GM23338 (cell line): ENCODE measurements around the gene ANKRD40. TPM values are rescaled to one million over a fixed set of nuclear protein-coding genes. Genes with fewer than 3 reads are reported as not detected.

Source experiments
- ATAC-seq: fragments of 200-7000 bp; cut with Tn5 transposase; 3 replicates; pipeline ENCODE4 v1.9.1; 2020
- DNase-seq: peaks from one replicate; pipeline ENCODE4 v3.0.0-alpha.2; 2015; ENCODE audit warnings: low spot score
- H2AFZ ChIP-seq: fragments of 200-600 bp; sonication (generic); 2 replicates; pipeline ENCODE4 v1.8.0; 2016; ENCODE audit warnings: antibody characterized with exemption, mild to moderate bottlenecking, moderate library complexity
- H3F3A ChIP-seq: fragments of 200-600 bp; sonication (generic); replicated peaks from 2 replicates; pipeline ENCODE4 v1.8.0; 2017; ENCODE audit warnings: antibody characterized with exemption, mixed run types, low read depth
- H3K27ac ChIP-seq: fragments of 200-600 bp; sonication (generic); 2 replicates; pipeline ENCODE4 v1.6.1; 2016; ENCODE audit warnings: low read depth
- H3K27me3 ChIP-seq: fragments of 200-600 bp; sonication (generic); 2 replicates; pipeline ENCODE4 v1.8.0; 2016; ENCODE audit warnings: mild to moderate bottlenecking, mixed run types, moderate library complexity; ENCODE audit not compliant: insufficient read depth
- H3K36me3 ChIP-seq: fragments of 200-600 bp; sonication (generic); 2 replicates; pipeline ENCODE4 v1.8.0; 2016; ENCODE audit warnings: mild to moderate bottlenecking; ENCODE audit not compliant: insufficient read depth
- H3K4me1 ChIP-seq: fragments of 200-600 bp; sonication (generic); 2 replicates; pipeline ENCODE4 v1.8.0; 2016; ENCODE audit warnings: mild to moderate bottlenecking, moderate library complexity; ENCODE audit not compliant: insufficient read depth
- H3K4me2 ChIP-seq: fragments of 200-600 bp; sonication (generic); 2 replicates; pipeline ENCODE4 v1.7.1; 2017; ENCODE audit warnings: mixed run types
- H3K4me3 ChIP-seq: fragments of 200-600 bp; sonication (generic); 2 replicates; pipeline ENCODE4 v1.6.1; 2016; ENCODE audit warnings: mixed run types
- H3K79me2 ChIP-seq: fragments of 200-600 bp; sonication (generic); replicated peaks from 2 replicates; pipeline ENCODE4 v1.8.0; 2017; ENCODE audit warnings: mild to moderate bottlenecking; ENCODE audit not compliant: insufficient read depth
- H3K9me2 ChIP-seq: fragments of 200-600 bp; sonication (generic); 2 replicates; pipeline ENCODE4 v1.8.0; 2017; ENCODE audit not compliant: insufficient read depth
- H4K20me1 ChIP-seq: fragments of 200-600 bp; sonication (generic); replicated peaks from 2 replicates; pipeline ENCODE4 v1.8.0; 2017; ENCODE audit warnings: mild to moderate bottlenecking; ENCODE audit not compliant: insufficient read depth
- H3K27ac Mint-ChIP-seq: 2 replicates; pipeline ENCODE4 v1.8.0; 2020; ENCODE audit warnings: inconsistent platforms, mild to moderate bottlenecking, moderate library complexity, mixed read lengths
- H3K27me3 Mint-ChIP-seq: 3 replicates; pipeline ENCODE4 v1.8.0; 2022; ENCODE audit warnings: low read depth, mild to moderate bottlenecking, moderate library complexity, mixed read lengths, inconsistent platforms; ENCODE audit not compliant: insufficient read depth, poor library complexity
- H3K36me3 Mint-ChIP-seq: 3 replicates; pipeline ENCODE4 v1.8.0; 2021; ENCODE audit warnings: low read depth, mild to moderate bottlenecking, inconsistent platforms, moderate library complexity, mixed read lengths
- H3K4me1 Mint-ChIP-seq: 3 replicates; pipeline ENCODE4 v1.8.0; 2020; ENCODE audit warnings: mild to moderate bottlenecking, inconsistent platforms, mixed read lengths
- H3K4me3 Mint-ChIP-seq: 3 replicates; pipeline ENCODE4 v1.8.0; 2021; ENCODE audit warnings: moderate library complexity, mild to moderate bottlenecking, inconsistent platforms, mixed read lengths
- H3K9me3 Mint-ChIP-seq: 3 replicates; pipeline ENCODE4 v1.8.0; 2020; ENCODE audit warnings: moderate library complexity, mild to moderate bottlenecking, inconsistent platforms, mixed read lengths
- CREB1 ChIP-seq: fragments of 250-450 bp; sonication (Bioruptor Pico); IDR thresholded peaks from 2 replicates; pipeline ENCODE4 v1.5.0; 2020; ENCODE audit warnings: low read depth, mild to moderate bottlenecking, moderate library complexity
- ETS1 ChIP-seq: IDR thresholded peaks from 2 replicates; pipeline ENCODE4 v1.6.1; 2016; ENCODE audit warnings: antibody characterized with exemption
- EZH2 ChIP-seq: fragments of 200-600 bp; sonication (generic); IDR thresholded peaks from one replicate; pipeline ENCODE4 v1.8.0; 2017; ENCODE audit warnings: antibody characterized with exemption, mild to moderate bottlenecking, low read depth; ENCODE audit not compliant: unreplicated experiment
- EZH2phosphoT487 ChIP-seq: fragments of 200-600 bp; sonication (generic); IDR thresholded peaks from one replicate; pipeline ENCODE4 v1.8.1; 2018; ENCODE audit warnings: antibody characterized with exemption; ENCODE audit not compliant: unreplicated experiment
- JUNB ChIP-seq: IDR thresholded peaks from one replicate; pipeline ENCODE4 v1.6.1; 2016; ENCODE audit warnings: antibody characterized with exemption; ENCODE audit not compliant: unreplicated experiment
- NANOG ChIP-seq: IDR thresholded peaks from 2 replicates; pipeline ENCODE4 v1.6.1; 2016; ENCODE audit warnings: antibody characterized with exemption, borderline replicate concordance
- POLR2AphosphoS5 ChIP-seq: IDR thresholded peaks from 2 replicates; pipeline ENCODE4 v1.6.1; 2016; ENCODE audit warnings: antibody characterized with exemption, low read depth
- STAT1 ChIP-seq: IDR thresholded peaks from one replicate; pipeline ENCODE4 v1.6.1; 2016; ENCODE audit warnings: antibody characterized with exemption; ENCODE audit not compliant: unreplicated experiment
- ZNF114 ChIP-seq: fragments of 250-450 bp; sonication (Bioruptor Pico); IDR thresholded peaks from 2 replicates; pipeline ENCODE4 v1.5.0; 2020; ENCODE audit warnings: mild to moderate bottlenecking, moderate library complexity
- ZNF331 ChIP-seq: fragments of 250-450 bp; sonication (Bioruptor Pico); IDR thresholded peaks from 2 replicates; pipeline ENCODE4 v1.5.0; 2020; ENCODE audit warnings: low read depth, mild to moderate bottlenecking, moderate library complexity
- polyA plus RNA-seq: library from polyadenylated mRNA; unstranded; fragments of >200 nt; fragmentation: Nextera tagmentation; extraction: Ambion mirVana; gene quantifications from 2 replicates; pipeline ENCODE4 v1.2.1, GENCODE V29; 2016
- total RNA-seq: library from RNA; depleted of rRNA; stranded (reverse); fragments of >200 nt; shearing (Covaris generic); gene quantifications from 2 replicates; pipeline ENCODE4 v1.2.3, GENCODE V29; 2014
- TF ChIP-seq, protein P1 (sequence below): IDR thresholded peaks from one replicate; pipeline ENCODE4 v1.6.1; 2018; ENCODE audit warnings: antibody characterized with exemption; ENCODE audit not compliant: unreplicated experiment

The ANKRD40 gene
- total and polyA plus RNA-seq, 2 experiments from 2014 or later = 19.0 to 42.1 TPM

DNA sequence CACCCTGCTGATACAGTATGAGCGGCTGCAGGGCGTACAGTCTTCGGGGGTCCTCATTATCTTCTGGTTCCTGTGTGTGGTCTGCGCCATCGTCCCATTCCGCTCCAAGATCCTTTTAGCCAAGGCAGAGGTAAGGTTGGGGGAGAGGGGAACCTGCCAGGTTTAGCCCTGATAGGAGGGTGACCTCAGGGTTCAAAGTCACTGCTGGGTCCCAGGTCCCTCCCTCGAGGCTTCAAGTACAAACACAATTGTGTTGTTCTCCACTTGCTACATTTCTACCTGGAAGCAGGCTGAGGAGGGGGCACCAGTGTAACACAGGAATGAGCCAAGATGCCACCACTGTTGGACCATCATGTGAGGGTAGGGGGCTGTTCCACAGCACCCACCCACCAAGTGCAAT lies 50.7 kb downstream of the ANKRD40 start:
- Histone ChIP-seq H3K79me2 (no peaks in the 10 kb centered on the region), H4K20me1 (no peaks in the 10 kb centered on the region), H2AFZ (no peak overlapping the region), H3K9me2 (no peaks in the 10 kb centered on the region), H3K4me1 (peaks cover 9% of the 10 kb centered on the region), H3F3A (no peaks in the 10 kb centered on the region), H3K4me2 (no peak overlapping the region), H3K27me3 (no peaks in the 10 kb centered on the region), H3K36me3 (no peaks in the 10 kb centered on the region), H3K4me3 (no peak overlapping the region), H3K27ac (no peak overlapping the region)
- Mint-ChIP-seq H3K27ac (no peak overlapping the region), H3K9me3 (no peaks in the 10 kb centered on the region; the same call in 1 of the 3 replicates), H3K36me3 (no peaks in the 10 kb centered on the region; the same call in 2 of the 3 replicates), H3K4me1 (peaks cover 16% of the 10 kb centered on the region), H3K27me3 (peaks cover 3% of the 10 kb centered on the region), H3K4me3 (no peak overlapping the region)
- TF ChIP-seq EZH2 (no peak), ZNF114 (CRISPR knock-in tag) (no peak), EZH2phosphoT487 (no peak), JUNB (no peak)
- TF ChIP-seq, protein P1, sequence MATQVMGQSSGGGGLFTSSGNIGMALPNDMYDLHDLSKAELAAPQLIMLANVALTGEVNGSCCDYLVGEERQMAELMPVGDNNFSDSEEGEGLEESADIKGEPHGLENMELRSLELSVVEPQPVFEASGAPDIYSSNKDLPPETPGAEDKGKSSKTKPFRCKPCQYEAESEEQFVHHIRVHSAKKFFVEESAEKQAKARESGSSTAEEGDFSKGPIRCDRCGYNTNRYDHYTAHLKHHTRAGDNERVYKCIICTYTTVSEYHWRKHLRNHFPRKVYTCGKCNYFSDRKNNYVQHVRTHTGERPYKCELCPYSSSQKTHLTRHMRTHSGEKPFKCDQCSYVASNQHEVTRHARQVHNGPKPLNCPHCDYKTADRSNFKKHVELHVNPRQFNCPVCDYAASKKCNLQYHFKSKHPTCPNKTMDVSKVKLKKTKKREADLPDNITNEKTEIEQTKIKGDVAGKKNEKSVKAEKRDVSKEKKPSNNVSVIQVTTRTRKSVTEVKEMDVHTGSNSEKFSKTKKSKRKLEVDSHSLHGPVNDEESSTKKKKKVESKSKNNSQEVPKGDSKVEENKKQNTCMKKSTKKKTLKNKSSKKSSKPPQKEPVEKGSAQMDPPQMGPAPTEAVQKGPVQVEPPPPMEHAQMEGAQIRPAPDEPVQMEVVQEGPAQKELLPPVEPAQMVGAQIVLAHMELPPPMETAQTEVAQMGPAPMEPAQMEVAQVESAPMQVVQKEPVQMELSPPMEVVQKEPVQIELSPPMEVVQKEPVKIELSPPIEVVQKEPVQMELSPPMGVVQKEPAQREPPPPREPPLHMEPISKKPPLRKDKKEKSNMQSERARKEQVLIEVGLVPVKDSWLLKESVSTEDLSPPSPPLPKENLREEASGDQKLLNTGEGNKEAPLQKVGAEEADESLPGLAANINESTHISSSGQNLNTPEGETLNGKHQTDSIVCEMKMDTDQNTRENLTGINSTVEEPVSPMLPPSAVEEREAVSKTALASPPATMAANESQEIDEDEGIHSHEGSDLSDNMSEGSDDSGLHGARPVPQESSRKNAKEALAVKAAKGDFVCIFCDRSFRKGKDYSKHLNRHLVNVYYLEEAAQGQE = no peak
- DNase-seq (no peak), ATAC-seq (no peak)

GRCh38 chr17:50656509-50656908 lies 51.2 kb downstream of the ANKRD40 start:
- Histone ChIP-seq H3F3A (no peaks in the 10 kb centered on the region), H3K9me2 (no peaks in the 10 kb centered on the region), H3K4me3 (no peak overlapping the region), H3K4me1 (peaks cover 3% of the 10 kb centered on the region), H3K27ac (no peak overlapping the region), H3K27me3 (no peaks in the 10 kb centered on the region), H3K79me2 (no peaks in the 10 kb centered on the region), H3K4me2 (no peak overlapping the region), H2AFZ (no peak overlapping the region), H4K20me1 (no peaks in the 10 kb centered on the region), H3K36me3 (no peaks in the 10 kb centered on the region)
- H3K27ac Mint-ChIP-seq = no peak overlapping the region
- DNase-seq (no peak), ATAC-seq (no peak)
- H3K4me3 Mint-ChIP-seq = no peak overlapping the region
- H3K36me3 Mint-ChIP-seq = no peaks in the 10 kb centered on the region; the same call in 2 of the 3 replicates
- no peaks in the 10 kb centered on the region; the same call in 1 of the 3 replicates for H3K9me3 Mint-ChIP-seq
- H3K27me3 Mint-ChIP-seq = peaks cover 3% of the 10 kb centered on the region
- TF ChIP-seq POLR2AphosphoS5 = no peak
- no peak for TF ChIP-seq NANOG
- TF ChIP-seq STAT1 = no peak
- no peak for TF ChIP-seq JUNB
- H3K4me1 Mint-ChIP-seq = peaks cover 11% of the 10 kb centered on the region

- no peaks in the 10 kb centered on the region for H3F3A ChIP-seq
- ATAC-seq (no peak), DNase-seq (no peak)
- H3K27me3 ChIP-seq = no peaks in the 10 kb centered on the region
- H3K4me3 ChIP-seq = no peak overlapping the region
- no peaks in the 10 kb centered on the region for H3K36me3 Mint-ChIP-seq
- no peaks in the 10 kb centered on the region for H4K20me1 ChIP-seq
- no peaks in the 10 kb centered on the region for H3K4me1 Mint-ChIP-seq
- no peak overlapping the region for H3K4me2 ChIP-seq
- H3K4me3 Mint-ChIP-seq = no peak overlapping the region
- H3K27ac Mint-ChIP-seq = no peak overlapping the region
- H3K79me2 ChIP-seq = no peaks in the 10 kb centered on the region
- H3K9me2 ChIP-seq = no peaks in the 10 kb centered on the region
- H3K4me1 ChIP-seq = no peaks in the 10 kb centered on the region
- H3K36me3 ChIP-seq = no peaks in the 10 kb centered on the region
- H3K27me3 Mint-ChIP-seq = no peaks in the 10 kb centered on the region
- H3K9me3 Mint-ChIP-seq = no peaks in the 10 kb centered on the region; the same call in 1 of the 3 replicates
- no peak overlapping the region for H3K27ac ChIP-seq
- H2AFZ ChIP-seq = no peak overlapping the region
- TF ChIP-seq, protein P1 = no peak
- TF ChIP-seq ZNF114 (CRISPR knock-in tag) (no peak), EZH2 (no peak), NANOG (no peak), JUNB (no peak), ZNF331 (CRISPR knock-in tag) (no peak), STAT1 (no peak), CREB1 (CRISPR knock-in tag) (no peak), EZH2phosphoT487 (no peak), ETS1 (no peak), POLR2AphosphoS5 (no peak)
Measured at GRCh38 chr17:50653738-50654137, 54.0 kb downstream of the ANKRD40 start.
